Measurements from ENCODE around the gene OPALIN. TPM values are rescaled to one million over a fixed set of nuclear protein-coding genes. Genes with fewer than 3 reads are reported as not detected.
A peak's percentile ranks its signal among the peaks of the same experiment; 100 is the strongest.

Gene OPALIN
- total and polyA plus RNA-seq, 2 donors from 2014 or later: not detected

DNA sequence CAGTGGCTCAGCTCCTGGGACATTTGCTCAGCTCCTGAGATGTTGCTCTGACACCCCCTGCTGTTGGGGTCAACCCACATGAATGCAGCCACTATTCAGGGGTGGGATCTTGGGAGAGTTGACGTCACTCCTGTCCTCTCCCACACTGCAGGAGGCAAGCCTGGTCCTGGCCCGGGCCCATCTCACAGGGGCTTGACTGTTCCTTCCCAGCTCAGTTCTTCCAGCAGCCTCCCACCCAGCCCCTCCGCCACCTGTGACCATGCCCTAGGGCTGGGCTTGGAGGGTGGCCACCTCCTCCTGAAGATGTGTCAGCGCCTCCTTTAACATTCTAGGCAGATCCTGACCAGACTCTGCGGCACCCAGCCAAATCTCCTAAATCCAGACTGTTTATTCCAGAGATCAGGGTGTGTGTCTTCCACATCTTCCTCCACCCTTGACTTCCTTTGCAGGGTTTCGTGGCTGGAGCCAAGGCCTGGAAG is 19.1 kb upstream of the OPALIN start:
- Histone ChIP-seq H3K36me3 (ENCODE audit: control insufficient read depth in 2 of 3, insufficient read depth in 3 of 3, low read length in 3 of 3) (no peaks in the 10 kb centered on the region), H3K9ac (ENCODE audit: low read length in 3 of 3) (no peak overlapping the region), H3K9me3 (ENCODE audit: control insufficient read depth in 2 of 3, insufficient read depth in 1 of 3, low read length in 3 of 3) (no peaks in the 10 kb centered on the region), H3K4me3 (ENCODE audit: low read length in 3 of 3) (no peak overlapping the region), H3K27me3 (ENCODE audit: control insufficient read depth, insufficient read depth, low read length) (no peaks in the 10 kb centered on the region), H3K27ac (ENCODE audit: low read depth in 2 of 2, low read length in 2 of 2) (no peak overlapping the region), H3K4me1 (ENCODE audit: control insufficient read depth in 2 of 3, insufficient read depth in 2 of 3, low read depth in 1 of 3, low read length in 3 of 3) (peaks cover 0 to 7% (median 5%) of the 10 kb centered on the region in 3 donors)
- intact Hi-C loops (cut with DNase I): no loop called here
- FAIRE-seq (no peak), DNase-seq (no peak)
- TF ChIP-seq, protein P1, sequence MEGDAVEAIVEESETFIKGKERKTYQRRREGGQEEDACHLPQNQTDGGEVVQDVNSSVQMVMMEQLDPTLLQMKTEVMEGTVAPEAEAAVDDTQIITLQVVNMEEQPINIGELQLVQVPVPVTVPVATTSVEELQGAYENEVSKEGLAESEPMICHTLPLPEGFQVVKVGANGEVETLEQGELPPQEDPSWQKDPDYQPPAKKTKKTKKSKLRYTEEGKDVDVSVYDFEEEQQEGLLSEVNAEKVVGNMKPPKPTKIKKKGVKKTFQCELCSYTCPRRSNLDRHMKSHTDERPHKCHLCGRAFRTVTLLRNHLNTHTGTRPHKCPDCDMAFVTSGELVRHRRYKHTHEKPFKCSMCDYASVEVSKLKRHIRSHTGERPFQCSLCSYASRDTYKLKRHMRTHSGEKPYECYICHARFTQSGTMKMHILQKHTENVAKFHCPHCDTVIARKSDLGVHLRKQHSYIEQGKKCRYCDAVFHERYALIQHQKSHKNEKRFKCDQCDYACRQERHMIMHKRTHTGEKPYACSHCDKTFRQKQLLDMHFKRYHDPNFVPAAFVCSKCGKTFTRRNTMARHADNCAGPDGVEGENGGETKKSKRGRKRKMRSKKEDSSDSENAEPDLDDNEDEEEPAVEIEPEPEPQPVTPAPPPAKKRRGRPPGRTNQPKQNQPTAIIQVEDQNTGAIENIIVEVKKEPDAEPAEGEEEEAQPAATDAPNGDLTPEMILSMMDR (IDR thresholded peaks at IDR 0.05; ENCODE audit: borderline replicate concordance, extremely low read depth, insufficient read depth): no peak

DNA sequence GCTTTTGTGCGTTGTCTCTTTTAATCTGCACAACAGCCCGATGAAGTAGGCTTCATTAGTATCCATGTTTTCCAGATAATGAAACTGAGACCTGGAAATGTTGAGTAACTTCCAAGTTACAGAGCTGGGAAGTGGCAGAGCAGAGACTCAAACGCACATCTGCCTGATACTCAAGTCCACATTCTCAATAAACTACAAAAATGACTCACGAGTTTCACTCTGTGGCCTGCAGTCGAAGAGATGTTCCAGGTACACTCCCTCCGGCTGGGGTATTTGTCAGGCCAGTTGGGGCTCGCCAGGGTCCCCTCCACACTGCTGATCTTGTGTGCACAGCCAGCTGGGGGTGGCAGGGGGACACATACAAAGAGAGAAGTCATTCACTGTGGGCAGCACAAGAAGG is 17.7 kb upstream of the OPALIN start:
- TF ChIP-seq, protein P1 (IDR thresholded peaks at IDR 0.05; ENCODE audit: borderline replicate concordance, extremely low read depth, insufficient read depth): no peak
- FAIRE-seq (no peak), DNase-seq (no peak)
- Histone ChIP-seq H3K9ac (ENCODE audit: low read length in 3 of 3) (no peak overlapping the region), H3K4me1 (ENCODE audit: control insufficient read depth in 2 of 3, insufficient read depth in 2 of 3, low read depth in 1 of 3, low read length in 3 of 3) (peaks cover 0 to 7% (median 5%) of the 10 kb centered on the region in 3 donors), H3K27me3 (ENCODE audit: control insufficient read depth, insufficient read depth, low read length) (no peaks in the 10 kb centered on the region), H3K9me3 (ENCODE audit: control insufficient read depth in 2 of 3, insufficient read depth in 1 of 3, low read length in 3 of 3) (no peaks in the 10 kb centered on the region), H3K27ac (ENCODE audit: low read depth in 2 of 2, low read length in 2 of 2) (no peak overlapping the region), H3K4me3 (ENCODE audit: low read length in 3 of 3) (no peak overlapping the region), H3K36me3 (ENCODE audit: control insufficient read depth in 2 of 3, insufficient read depth in 3 of 3, low read length in 3 of 3) (no peaks in the 10 kb centered on the region)
- intact Hi-C loops (cut with DNase I): no loop called here

GRCh38 chr10:96374985-96375830 is 16.4 kb upstream of the OPALIN start:
- no peaks in the 10 kb centered on the region for H3K36me3 ChIP-seq (ENCODE audit: control insufficient read depth in 2 of 3, insufficient read depth in 3 of 3, low read length in 3 of 3)
- H3K4me3 ChIP-seq (ENCODE audit: low read length in 3 of 3): peak overlapping the region; percentile 63 to 85 (median 67)
- TF ChIP-seq, protein P1 (IDR thresholded peaks at IDR 0.05; ENCODE audit: borderline replicate concordance, extremely low read depth, insufficient read depth): peak; percentile 93
- no peaks in the 10 kb centered on the region for H3K27me3 ChIP-seq (ENCODE audit: control insufficient read depth, insufficient read depth, low read length)
- H3K4me1 ChIP-seq (ENCODE audit: control insufficient read depth in 2 of 3, insufficient read depth in 2 of 3, low read depth in 1 of 3, low read length in 3 of 3): peaks cover 0 to 7% (median 5%) of the 10 kb centered on the region in 3 donors
- peak overlapping the region in 2 of 3 donors; percentile 52 to 63 for H3K9ac ChIP-seq (ENCODE audit: low read length in 3 of 3)
- H3K9me3 ChIP-seq (ENCODE audit: control insufficient read depth in 2 of 3, insufficient read depth in 1 of 3, low read length in 3 of 3): no peaks in the 10 kb centered on the region
- intact Hi-C loops (cut with DNase I): no loop called here
- DNase-seq (peak; percentile 90 to 96 (median 91)), FAIRE-seq (no peak)
- H3K27ac ChIP-seq (ENCODE audit: low read depth in 2 of 2, low read length in 2 of 2): no peak overlapping the region
